HG03571 (cell line): Measurements from ENCODE around the gene DLX2.
"Not testable (repeated sequence)": the region's sequence is repeated elsewhere in the genome, so short reads cannot be mapped to it uniquely, and the experiment has no call there.

Experiments used
- ATAC-seq: cut with Tn5 transposase; IDR thresholded peaks from one replicate; pipeline ENCODE4 v1.9.1; 2021; ENCODE audit not compliant: unreplicated experiment

Gene DLX2

GRCh38 chr2:172083628-172084394 lies 18.9 kb downstream of the DLX2 start:
- ATAC-seq: no peak

- ATAC-seq: no peak
Measured at GRCh38 chr2:172082944-172083627, 19.6 kb downstream of the DLX2 start.

- no peak for ATAC-seq
Measured at GRCh38 chr2:172082105-172082943, 20.4 kb downstream of the DLX2 start.

- no peak for ATAC-seq
Measured at GRCh38 chr2:172081221-172082022, 21.3 kb downstream of the DLX2 start.

- ATAC-seq: no peak
Measured at GRCh38 chr2:172080641-172081220, 22.0 kb downstream of the DLX2 start.

- no peak for ATAC-seq
Measured at GRCh38 chr2:172079838-172080640, 22.7 kb downstream of the DLX2 start.

GRCh38 chr2:172079416-172079815 lies 23.3 kb downstream of the DLX2 start:
- no peak for ATAC-seq

- no peak for ATAC-seq
Measured at GRCh38 chr2:172074254-172074653, 28.4 kb downstream of the DLX2 start.

GRCh38 chr2:172073518-172073917 lies 29.2 kb downstream of the DLX2 start:
- ATAC-seq: no peak

GRCh38 chr2:172072706-172073105 lies 30.0 kb downstream of the DLX2 start:
- ATAC-seq: no peak

- ATAC-seq: no peak
Measured at GRCh38 chr2:172072303-172072702, 30.4 kb downstream of the DLX2 start.

GRCh38 chr2:172070936-172071335 lies 31.8 kb downstream of the DLX2 start:
- no peak for ATAC-seq

GRCh38 chr2:172067905-172068304 lies 34.8 kb downstream of the DLX2 start:
- not testable (repeated sequence) for ATAC-seq

GRCh38 chr2:172066394-172066886 lies 36.3 kb downstream of the DLX2 start:
- ATAC-seq: no peak

- no peak for ATAC-seq
Measured at GRCh38 chr2:172065111-172065510, 37.6 kb downstream of the DLX2 start.

- ATAC-seq: no peak
Measured at GRCh38 chr2:172063446-172063845, 39.3 kb downstream of the DLX2 start.

- no peak for ATAC-seq
Measured at GRCh38 chr2:172062402-172063004, 40.2 kb downstream of the DLX2 start.

GRCh38 chr2:172060118-172060517 lies 42.6 kb downstream of the DLX2 start:
- ATAC-seq: not testable (repeated sequence)

GRCh38 chr2:172058660-172059059 lies 44.0 kb downstream of the DLX2 start:
- no peak for ATAC-seq
